Stomach smooth muscle (tissue), 2 donors: ENCODE measurements around the gene COPS7A.

Experiments used
- H3K27ac ChIP-seq: one replicate; pipeline ENCODE4 v1.7.0; 2013; ENCODE audit warnings: mild to moderate bottlenecking, low read length, inconsistent platforms
- H3K27me3 ChIP-seq, 2 donors: one replicate each; pipeline ENCODE4 v1.7.0; 2013; ENCODE audit warnings: low read length in 2 of 2; ENCODE audit not compliant: insufficient read depth in 2 of 2, control insufficient read depth in 1 of 2
- H3K36me3 ChIP-seq, 2 donors: one replicate each; pipeline ENCODE4 v1.7.0; 2013; ENCODE audit warnings: low read length in 2 of 2; ENCODE audit not compliant: control insufficient read depth in 2 of 2, insufficient read depth in 2 of 2
- H3K4me1 ChIP-seq: one replicate; pipeline ENCODE4 v1.7.0; 2013; ENCODE audit warnings: low read length; ENCODE audit not compliant: control insufficient read depth, insufficient read depth
- H3K4me3 ChIP-seq, 2 donors: one replicate each; pipeline ENCODE4 v1.7.0; 2013; ENCODE audit warnings: low read length in 2 of 2
- H3K9ac ChIP-seq, 2 donors: one replicate each; pipeline ENCODE4 v1.7.0; 2013; ENCODE audit warnings: low read length in 2 of 2, mild to moderate bottlenecking in 1 of 2
- H3K9me3 ChIP-seq, 2 donors: one replicate each; pipeline ENCODE4 v1.7.0; 2013; ENCODE audit warnings: low read length in 2 of 2; ENCODE audit not compliant: control insufficient read depth in 2 of 2
- donor health status: healthy.
- donor health status: Pancreatic carcinoma.

COPS7A gene

DNA sequence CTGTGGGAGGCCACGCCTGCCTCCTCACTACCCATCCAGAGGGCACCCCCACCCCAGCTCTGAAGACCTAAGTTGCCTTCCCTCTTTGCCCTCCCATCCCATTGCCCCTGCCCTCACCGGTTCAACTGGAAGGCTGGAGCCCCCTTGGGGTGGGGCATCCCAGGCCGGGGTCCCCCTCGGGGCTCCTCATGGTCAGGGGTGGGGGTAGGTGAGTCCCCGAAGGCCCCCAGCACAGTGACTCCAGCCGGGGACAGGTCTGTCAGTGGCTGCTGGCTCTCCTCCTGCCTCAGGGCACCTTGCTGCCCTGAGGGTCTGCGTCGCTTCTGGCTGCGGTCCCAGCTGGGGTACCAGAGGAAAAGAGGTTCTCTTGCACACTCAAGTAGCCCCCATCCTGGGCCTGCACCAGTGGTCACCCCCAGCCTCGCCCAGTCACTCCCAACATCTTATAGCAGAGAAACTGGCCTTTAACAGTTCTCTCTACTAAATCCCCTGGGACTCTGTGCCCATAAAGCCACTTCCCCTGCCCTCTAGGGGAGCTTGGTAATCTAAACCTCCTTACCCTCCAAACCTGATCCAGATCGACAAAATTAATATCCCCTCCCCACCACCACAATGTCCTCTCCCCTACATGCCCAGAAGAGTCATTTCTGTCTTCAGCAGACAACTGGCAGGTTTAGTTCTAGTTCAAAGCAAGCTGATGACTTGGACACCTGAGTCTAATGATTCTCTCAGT is 28.4 kb upstream of the COPS7A start:
- Histone ChIP-seq H3K36me3 (no peaks in the 10 kb centered on the region), H3K4me1 (peaks cover 12% of the 10 kb centered on the region), H3K9me3 (no peaks in the 10 kb centered on the region), H3K27ac (no peak overlapping the region), H3K4me3 (no peak overlapping the region), H3K9ac (no peak overlapping the region), H3K27me3 (peaks cover 19 to 23% of the 10 kb centered on the region in 2 donors)

DNA sequence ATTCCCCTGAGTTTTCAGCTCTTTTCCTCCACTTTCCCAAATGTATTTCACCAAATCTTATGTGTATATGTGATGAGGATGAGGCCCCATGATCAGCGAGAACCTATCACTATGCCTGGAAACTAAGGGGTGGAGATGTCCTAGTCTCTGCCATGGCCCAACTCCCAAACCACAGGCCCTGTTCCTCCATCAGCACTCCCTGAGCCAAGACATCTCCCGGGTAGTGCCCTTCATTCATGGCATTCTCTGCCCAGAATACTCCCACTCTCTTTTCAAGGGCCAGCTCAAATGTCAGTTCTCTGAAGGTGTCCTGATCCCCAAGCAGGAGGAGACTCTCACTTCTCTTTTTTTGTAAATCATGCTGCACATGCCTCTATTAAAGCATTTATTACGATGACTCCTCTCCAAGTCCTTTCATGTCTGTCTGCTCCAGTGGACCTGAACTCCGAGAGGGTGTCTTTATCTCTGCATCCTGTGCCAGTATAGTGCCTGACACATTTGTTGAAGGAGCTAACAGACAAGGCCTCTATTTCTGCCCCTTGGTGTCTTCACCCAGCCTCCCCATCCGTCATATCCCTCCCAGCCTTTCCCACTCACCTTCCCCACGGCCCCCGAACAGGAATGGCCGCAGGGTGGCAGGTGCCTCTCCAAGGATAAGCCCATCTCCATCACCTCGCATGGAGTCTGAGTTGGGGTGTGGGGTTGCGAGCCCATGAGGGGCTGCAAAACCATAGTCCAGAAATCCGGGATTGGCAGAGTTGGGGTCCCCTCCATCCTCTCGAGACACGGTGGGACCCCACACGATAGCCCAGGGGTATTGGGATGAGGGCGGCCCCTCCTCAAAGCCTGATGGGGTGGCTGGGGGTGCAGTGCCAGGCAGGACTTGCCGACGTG is 26.9 kb upstream of the COPS7A start:
- H3K9ac ChIP-seq: no peak overlapping the region
- no peak overlapping the region for H3K4me3 ChIP-seq
- H3K9me3 ChIP-seq: no peaks in the 10 kb centered on the region
- peaks cover 17% of the 10 kb centered on the region for H3K4me1 ChIP-seq
- H3K27ac ChIP-seq: no peak overlapping the region
- H3K27me3 ChIP-seq: peaks cover 30 to 36% of the 10 kb centered on the region in 2 donors
- no peaks in the 10 kb centered on the region for H3K36me3 ChIP-seq

DNA sequence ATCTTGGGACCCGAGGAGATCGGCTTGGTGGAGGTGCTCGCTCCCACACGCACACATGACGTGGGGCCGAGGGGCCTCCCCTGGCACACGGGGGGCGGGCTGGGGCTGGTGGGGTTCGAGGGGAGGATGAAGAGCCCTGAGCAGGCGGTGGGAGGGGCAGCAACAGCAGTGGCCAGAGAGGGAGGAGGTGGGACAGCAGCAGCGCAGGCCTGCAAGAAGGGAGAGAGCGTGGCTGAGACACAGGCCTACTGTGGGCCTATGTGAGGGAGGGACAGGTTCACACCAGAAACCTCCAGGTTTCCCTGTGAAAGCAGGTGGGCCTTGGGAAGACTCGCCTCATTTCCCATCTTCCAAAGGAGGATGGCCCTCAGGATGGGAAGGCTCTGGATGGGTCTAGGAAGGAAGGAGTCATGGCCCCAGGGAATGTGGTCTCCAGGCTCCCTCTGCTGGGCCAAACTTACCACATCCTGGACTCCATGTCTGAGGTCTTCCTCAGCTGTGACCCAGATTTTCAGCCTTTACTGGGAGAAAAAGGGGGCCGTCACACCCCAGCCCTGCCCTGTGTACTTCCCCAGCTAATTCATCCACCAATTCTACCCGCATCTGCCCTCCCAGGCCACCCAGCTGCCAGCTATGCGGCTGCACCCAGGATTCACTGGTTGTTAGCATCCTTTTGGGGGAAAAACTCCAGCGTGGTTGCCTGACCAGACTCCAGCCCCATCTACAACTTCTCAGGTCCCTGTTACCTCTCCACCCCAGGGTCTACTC is 26.1 kb upstream of the COPS7A start:
- Histone ChIP-seq H3K9ac (no peak overlapping the region), H3K9me3 (no peaks in the 10 kb centered on the region), H3K27ac (no peak overlapping the region), H3K4me1 (peaks cover 17% of the 10 kb centered on the region), H3K4me3 (no peak overlapping the region), H3K27me3 (peaks cover 30 to 39% of the 10 kb centered on the region in 2 donors), H3K36me3 (no peaks in the 10 kb centered on the region)

DNA sequence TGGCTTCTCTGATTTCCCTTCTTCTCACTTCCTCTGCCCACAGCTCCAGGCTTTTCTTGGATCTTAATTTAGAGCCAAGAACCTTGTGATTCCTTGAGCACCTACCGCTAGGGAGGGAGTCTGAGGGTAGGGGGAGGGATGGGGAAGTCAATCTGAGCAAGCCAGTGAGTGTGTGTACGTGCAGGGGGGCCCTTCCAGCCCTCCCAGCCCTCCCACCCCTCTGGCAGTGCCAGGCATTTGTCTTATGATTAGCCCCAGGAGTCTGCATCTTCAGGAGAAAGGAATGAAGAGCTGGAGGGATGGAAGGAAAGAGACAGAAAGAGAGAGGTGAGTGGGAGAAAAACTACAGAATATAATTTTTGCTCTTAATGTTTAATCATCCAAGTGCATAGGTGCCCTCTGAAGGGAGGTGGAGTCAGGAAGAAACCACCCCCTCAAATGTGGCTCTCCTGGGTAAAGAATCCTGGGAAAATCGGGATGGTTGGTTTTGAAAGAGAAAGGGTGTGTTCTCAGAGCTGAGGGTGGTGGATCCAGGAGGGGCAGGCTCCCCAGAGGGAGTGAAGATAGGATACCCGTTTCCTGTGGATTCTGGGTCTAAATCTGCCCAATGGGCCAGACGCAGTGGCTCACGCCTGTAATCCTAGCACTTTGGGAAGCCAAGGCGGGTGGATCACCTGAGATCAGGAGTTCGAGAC is 25.3 kb upstream of the COPS7A start:
- H3K9me3 ChIP-seq: no peaks in the 10 kb centered on the region
- no peak overlapping the region for H3K4me3 ChIP-seq
- peaks cover 17% of the 10 kb centered on the region for H3K4me1 ChIP-seq
- H3K9ac ChIP-seq: no peak overlapping the region
- H3K27ac ChIP-seq: no peak overlapping the region
- peaks cover 33 to 42% of the 10 kb centered on the region in 2 donors for H3K27me3 ChIP-seq
- no peaks in the 10 kb centered on the region for H3K36me3 ChIP-seq

DNA sequence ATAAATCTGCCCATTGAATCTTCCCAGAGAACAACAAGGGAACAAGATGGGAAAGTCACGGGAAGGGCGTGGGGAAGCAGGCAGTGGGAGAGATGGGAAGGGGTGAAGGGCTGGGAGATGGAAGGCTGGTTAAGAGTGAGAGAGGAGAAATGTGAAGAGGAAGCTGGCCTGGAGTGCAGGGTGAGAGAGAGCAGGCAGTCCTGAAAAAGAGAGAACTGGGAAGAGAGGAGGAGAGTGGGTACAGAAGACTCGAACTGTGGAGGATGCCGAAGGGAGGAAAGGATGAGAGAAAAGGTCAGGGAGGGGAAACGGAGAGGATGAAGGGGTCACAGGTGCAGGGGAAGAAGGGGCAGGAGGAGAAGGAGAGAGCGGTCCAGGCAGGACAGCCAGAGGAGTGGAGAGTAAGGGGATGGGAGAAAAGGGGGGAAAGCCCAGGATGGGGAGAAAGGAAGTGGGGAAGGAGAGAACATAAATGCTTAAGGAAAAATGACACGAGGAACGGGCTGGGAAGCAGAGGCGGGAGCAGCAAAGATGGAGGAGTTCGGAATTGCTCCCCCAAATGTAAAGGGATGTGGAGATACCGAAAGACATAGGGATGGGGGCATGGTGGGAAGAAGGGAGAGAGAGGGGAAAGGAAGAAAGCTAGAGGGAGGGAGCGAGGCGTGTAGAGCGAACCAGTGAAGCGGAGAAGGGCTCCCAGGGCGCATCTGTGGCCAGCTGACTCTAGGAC is 24.4 kb upstream of the COPS7A start:
- Histone ChIP-seq H3K36me3 (no peaks in the 10 kb centered on the region), H3K9ac (peak overlapping the region in 1 of 2 donors; percentile 27), H3K27ac (no peak overlapping the region), H3K9me3 (no peaks in the 10 kb centered on the region), H3K27me3 (peaks cover 37 to 45% of the 10 kb centered on the region in 2 donors), H3K4me1 (peaks cover 17% of the 10 kb centered on the region), H3K4me3 (no peak overlapping the region)

DNA sequence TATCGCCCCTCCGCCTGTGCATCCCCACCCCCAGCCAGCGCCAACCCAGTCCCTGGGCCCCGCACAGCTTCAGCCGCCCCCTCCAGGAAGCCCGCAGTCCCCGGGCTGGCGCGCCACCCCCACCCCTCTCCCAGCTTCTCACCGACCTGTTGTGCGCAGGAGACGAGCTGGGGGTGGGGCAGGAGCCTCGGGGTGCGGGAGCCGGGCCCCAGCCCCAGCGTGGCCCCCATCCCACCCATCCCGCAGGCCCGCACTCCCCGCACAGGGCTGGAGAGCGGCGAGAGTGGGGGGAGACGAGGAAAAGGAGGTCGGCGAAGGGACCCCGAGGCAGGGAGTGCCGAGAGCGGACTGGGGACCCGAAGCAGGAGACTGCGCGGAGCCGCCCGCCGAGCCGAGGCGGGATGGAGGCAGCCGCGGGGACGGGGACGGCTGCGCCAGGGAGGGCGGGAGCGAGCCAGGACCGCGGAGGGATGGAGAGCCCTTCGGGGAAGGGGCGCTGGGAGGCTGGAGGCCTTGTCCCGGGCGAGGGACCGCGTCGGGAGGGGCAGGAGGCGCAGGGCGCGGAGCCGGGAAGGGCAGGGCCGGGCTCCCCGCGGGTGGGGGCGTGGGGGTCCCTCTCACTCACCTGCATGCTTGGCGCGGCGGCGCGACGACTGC is 23.7 kb upstream of the COPS7A start:
- peak overlapping the region; percentile 51 to 67 for H3K4me3 ChIP-seq
- H3K4me1 ChIP-seq: peaks cover 17% of the 10 kb centered on the region
- no peaks in the 10 kb centered on the region for H3K9me3 ChIP-seq
- H3K9ac ChIP-seq: no peak overlapping the region
- peaks cover 39 to 45% of the 10 kb centered on the region in 2 donors for H3K27me3 ChIP-seq
- no peaks in the 10 kb centered on the region for H3K36me3 ChIP-seq
- no peak overlapping the region for H3K27ac ChIP-seq

DNA sequence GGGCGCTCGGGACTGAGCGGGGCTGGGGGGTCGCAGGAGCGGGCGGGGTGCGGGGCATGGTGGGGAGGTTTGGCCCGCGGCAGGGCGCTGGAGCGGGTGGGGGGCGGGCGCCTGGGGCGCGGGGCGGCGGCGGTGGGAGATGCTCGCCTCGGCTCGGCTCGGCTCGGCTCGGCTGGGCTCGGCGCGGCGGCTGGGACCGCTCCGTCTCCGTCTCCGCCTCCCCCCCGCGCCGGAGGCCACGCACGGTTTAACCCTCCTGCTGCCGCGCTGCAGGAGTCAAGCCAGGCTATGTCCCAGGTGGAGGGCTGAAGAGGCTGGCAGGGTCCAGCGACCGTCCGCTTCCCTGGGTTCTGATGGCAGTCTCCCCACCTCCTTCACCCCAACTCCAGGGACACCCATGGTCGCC is 23.2 kb upstream of the COPS7A start, which contains the start of gene PIANP:
PIANP (minus strand) TSS at position 170 of the 406 bp plus-strand sequence. CDS start 2,754 bp downstream, outside the sequence.
- Histone ChIP-seq H3K9ac (peak within 1 kb of the TSS in 1 of 2 donors; percentile 27), H3K27me3 (peaks cover 39 to 45% of the 10 kb centered on the region in 2 donors), H3K36me3 (no peaks in the 10 kb centered on the region), H3K4me1 (peaks cover 17% of the 10 kb centered on the region), H3K27ac (no peak within 1 kb of the TSS), H3K4me3 (peak within 1 kb of the TSS; percentile 51 to 67), H3K9me3 (no peaks in the 10 kb centered on the region)

DNA sequence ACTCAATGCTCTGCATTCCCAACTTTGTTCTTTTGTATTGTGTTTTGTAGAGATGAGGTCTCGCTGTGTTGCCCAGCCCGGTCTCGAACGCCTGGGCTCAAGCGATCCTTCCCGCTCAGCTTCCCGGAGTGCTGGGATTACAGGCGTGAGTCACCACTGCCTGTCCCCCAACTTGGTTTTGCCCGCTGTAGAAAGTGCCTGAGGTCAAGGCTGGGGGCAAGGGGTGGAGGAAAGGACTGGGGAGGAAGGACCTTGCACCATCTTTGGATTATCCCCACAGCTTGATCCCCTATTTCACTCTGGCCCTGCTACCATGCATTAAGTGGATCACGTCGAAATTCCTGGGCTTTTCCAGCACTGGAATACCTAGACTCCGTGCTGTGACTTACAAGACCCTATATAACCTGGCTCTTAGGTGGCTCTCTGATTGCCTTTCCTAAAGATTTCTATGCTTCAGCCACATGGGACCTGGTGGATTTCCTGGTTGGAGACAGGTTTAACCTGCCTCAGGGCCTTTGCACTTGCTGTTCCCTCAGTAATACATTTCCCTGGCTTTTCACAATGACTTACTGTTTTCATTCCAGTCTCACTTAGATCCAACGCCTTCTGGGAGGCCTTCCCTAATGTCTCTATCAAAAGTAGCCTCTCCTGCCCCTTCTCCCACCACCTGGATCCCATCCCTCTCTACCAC is 22.6 kb upstream of the COPS7A start:
- Histone ChIP-seq H3K9me3 (no peaks in the 10 kb centered on the region), H3K27me3 (peaks cover 35 to 45% of the 10 kb centered on the region in 2 donors), H3K27ac (no peak overlapping the region), H3K36me3 (no peaks in the 10 kb centered on the region), H3K4me1 (peaks cover 17% of the 10 kb centered on the region), H3K4me3 (peak overlapping the region in 1 of 2 donors; percentile 52), H3K9ac (no peak overlapping the region)

DNA sequence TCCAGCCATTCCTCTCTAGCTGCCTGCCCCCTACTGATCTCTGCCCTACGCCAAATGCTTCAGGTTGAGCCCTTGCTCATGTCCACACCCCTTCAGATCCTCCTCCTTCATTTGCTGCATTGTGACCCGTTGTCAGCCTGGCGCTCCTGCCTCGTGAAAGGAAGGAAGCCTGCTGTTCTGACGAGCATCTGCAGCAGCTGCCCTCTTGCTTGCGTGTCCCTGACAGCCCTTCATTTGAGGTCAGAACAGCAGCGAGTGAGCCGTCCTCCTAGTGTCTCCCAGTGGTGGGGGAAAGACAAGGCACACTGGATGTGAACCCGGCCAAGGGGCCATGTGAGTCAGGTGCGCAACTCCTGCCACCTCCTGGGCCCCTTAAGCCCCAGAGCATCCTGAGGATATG is 20.2 kb upstream of the COPS7A start:
- peaks cover 29 to 40% of the 10 kb centered on the region in 2 donors for H3K27me3 ChIP-seq

More for the DNA sequence above, 20.2 kb upstream of the COPS7A start:
- Histone ChIP-seq H3K4me1 (peaks cover 17% of the 10 kb centered on the region), H3K36me3 (no peaks in the 10 kb centered on the region), H3K9ac (no peak overlapping the region), H3K9me3 (no peaks in the 10 kb centered on the region), H3K4me3 (no peak overlapping the region), H3K27ac (no peak overlapping the region)
